SK-N-MC (cell line): ENCODE measurements around the gene MYPN.

Source experiments
- EZH2 ChIP-seq: fragments of 200-600 bp; sonication (generic); IDR thresholded peaks from one replicate; pipeline ENCODE4 v1.6.1; 2017; ENCODE audit warnings: antibody characterized with exemption
- FOXP2 ChIP-seq: optimal IDR thresholded peaks from 2 replicates; pipeline ENCODE3; 2011; ENCODE audit warnings: mild to moderate bottlenecking, moderate library complexity; ENCODE audit not compliant: insufficient read depth; ENCODE audit errors: extremely low read length, control extremely low read depth
- POLR2AphosphoS5 ChIP-seq: IDR thresholded peaks from 2 replicates; pipeline ENCODE4 v1.6.1; 2012; ENCODE audit warnings: mild to moderate bottlenecking, low read depth, low read length, borderline replicate concordance

DNA sequence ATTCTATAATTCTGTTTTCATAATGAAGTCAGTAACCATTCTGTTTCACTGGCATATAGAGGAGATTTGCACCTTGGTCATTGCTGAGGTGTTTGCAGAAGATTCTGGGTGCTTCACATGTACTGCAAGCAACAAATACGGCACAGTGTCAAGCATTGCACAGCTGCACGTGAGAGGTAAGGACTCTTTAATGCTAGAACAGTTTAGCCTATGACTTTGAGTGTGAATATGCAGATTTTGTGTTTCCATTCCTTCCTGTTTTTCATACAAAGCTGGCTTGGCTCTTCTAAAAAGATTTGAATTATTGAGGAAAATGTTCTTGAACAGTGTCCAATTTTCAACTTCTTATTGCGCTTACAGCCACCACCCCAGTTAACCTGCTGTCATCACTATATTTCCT is 56.4 kb downstream of the MYPN start:
- no peak for TF ChIP-seq POLR2AphosphoS5
- no peak for TF ChIP-seq EZH2
- no peak for TF ChIP-seq FOXP2
